ENCODE measurements around the gene PIM1.
A peak's percentile ranks its signal among the peaks of the same experiment; 100 is the strongest.
"Not testable (repeated sequence)": the region's sequence is repeated elsewhere in the genome, so short reads cannot be mapped to it uniquely, and the experiment has no call there.

PIM1 gene

DNA sequence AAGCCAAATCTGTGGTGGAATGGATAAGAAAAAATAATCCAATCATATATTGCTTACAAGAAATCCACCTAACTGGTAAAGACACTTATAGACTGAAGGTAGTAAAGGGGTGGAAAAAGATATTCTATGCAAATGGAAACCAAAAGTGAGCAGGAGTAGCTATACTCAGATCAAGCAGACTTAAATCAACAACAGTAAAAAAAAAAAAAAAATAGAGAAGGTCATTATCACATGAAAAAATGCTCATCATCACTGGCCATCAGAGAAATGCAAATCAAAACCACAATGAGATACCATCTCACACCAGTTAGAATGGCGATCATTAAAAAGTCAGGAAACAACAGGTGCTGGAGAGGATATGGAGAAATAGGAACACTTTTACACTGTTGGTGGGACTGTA is 24.9 kb downstream of the PIM1 start:
- DNase-seq = not testable (repeated sequence)

DNA sequence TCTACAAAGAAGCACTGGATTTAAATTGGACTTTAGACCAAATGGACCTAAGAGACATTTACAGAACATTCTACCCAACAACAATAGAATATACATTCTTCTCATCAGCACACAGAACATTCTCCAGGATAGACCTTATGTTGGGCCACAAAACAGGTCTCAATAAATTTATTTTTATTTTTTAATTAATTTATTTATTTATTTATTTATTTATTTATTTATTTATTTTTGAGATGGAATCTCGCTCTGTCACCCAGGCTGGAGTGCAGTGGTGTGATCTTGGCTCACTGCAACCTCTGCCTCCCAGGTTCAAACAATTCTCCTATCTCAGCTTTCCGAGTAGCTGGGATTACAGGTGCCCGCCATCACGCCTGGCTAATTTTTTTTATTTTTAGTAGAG is 26.5 kb downstream of the PIM1 start:
- DNase-seq = not testable (repeated sequence)

DNA sequence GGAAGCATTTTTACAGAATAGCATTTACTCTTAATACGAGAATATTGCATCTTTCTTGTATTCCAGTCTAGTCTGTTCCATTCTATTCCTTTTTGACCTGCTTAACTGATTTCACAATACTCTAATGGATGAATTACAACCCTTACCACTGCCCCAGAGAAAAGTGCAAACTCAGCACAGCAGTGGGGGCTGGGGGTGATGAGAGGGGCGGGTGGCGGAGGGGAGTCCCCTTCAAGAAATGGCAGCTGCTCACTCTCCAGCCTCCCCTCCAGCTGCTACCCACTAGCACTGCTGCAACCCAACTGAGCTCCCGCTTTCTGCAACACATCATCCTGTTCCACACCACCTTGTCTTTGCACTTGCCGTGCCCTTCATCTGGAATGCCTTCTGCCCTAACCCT is 30.1 kb downstream of the PIM1 start:
- DNase-seq = no peak

DNA sequence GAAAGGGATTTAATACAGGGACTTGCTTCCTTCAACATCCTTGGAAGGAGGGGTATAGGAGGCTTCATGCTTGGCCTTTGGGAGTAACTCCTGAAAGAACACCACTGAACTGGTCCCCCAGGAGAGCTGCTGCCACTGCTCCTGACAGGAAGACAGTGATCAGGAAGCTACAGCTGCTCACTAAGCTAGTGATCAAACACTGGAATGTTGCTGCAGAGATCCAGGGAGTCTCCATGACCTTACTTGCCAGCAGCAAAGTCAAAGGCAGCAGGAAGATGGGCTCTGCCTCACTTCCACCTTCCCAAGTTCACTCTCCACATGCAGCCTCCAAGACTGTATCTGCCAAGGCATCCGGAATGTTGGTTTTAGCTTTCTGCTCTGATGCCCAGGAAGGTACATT is 31.8 kb downstream of the PIM1 start:
- DNase-seq = no peak

DNA sequence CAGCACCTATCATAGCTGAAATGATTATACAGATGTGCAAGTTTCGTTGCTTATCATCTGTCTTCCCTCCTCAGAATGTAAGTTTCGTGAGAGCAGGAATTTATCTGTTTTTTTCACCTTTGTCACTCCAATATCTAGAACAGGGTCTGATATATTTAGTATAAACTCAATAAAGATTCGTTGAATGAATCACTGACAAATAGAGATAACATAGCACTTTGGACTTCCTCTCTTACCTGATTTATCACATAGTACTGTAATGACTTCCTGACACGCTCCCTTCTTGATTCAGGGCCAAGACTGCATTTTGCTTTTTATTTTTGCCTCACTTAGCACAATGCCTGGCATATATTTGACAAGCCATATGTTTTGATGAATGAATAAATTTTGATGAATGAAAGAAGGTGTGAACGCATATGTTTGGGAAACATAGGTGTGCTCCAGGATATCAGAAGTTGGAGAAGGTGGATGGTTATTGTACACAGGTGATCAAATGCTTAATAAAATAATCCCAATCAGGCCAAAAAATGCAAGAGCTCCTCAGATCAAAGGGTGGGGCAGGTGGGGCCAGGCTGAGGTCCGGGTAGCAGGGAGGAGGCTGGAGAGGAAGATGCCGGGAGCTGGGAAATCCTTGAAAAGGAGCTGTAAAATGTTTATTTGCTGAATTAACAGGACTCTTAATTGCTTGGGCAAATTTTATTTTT is 33.0 kb downstream of the PIM1 start:
- no peak for DNase-seq

DNA sequence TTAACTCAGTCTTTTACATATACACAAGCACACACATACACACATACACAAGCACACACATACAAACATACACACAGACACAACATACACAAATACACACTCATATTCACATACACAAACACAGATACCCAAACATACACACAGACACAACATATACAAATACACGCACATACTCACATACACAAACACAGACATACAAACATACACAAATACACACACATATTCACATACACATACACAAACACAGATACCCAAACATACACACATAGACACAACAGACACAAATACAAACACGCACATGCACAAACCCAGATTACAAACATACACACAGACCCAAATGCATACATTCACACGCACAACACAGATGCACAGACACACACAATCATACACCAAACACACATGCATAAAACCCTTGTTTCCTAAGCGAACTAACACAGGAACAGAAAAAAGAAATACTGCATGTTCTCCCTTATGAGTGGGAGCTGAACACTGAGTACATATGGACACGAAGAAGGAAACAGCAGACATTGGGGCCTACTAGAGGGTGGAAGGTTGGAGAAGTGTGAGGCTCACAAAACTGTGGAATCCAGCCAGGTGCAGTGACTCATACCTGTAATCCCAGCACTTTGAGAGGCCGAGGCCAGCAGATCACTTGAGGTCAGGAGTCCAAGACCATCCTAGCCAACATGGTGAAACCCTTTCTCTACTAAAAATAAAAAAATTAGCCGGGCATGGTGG is 34.2 kb downstream of the PIM1 start:
- no peak for DNase-seq

DNA sequence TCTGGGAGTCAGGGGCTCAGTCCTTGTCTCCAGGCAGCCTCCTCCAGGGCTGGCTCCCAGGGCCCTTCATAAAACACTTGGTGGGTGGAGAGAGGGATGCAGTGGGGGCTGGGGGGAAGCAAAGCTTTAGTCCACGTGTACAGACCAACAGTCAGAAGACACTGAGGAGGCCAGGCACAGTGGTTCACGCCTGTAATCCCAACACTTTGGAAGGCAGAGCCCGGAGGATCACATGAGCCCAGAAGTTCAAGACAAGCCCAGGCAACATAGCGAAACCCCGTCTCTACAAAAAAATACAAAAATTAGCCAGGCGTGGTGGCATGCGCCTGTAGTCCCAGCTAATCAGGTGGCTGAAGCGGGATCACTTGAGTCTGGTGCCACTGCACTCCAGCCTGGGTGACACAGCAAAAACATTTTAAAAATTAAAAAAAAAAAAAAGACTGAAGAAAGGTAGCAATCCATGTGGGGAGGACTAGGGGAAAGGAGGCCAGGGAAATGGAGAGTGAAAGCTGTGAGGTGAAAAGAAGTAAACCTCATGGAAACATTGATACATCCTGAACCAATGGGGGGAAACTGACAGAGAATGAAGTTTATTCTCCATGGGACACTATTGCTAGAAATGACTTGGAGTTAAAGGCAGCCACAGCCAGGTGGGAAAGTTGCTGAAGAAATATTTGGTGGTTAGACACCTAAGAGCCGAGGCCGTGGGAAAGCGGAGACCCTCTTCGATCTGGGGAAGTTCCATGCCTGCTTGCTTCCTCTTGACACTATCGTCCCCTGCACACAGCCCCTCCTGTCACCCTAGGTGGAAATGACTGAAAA is 35.4 kb downstream of the PIM1 start:
- no peak for DNase-seq

DNA sequence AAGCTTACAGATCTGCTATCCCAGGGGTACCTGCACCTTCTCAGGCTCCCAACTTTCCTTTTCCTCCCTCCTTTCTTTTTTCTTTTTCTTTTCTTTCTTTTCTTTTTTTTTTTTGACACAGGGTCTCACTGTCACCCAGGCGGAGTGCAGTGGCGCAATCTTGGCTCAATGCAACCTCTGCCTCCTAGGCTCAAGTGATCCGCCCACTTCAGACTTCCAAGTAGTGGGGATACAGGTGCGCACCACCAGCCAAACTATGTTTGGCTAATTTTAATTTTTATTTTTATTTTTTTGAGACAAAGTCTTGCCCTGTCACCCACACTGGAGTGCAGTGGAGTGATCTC is 36.0 kb downstream of the PIM1 start:
- DNase-seq = no peak

DNA sequence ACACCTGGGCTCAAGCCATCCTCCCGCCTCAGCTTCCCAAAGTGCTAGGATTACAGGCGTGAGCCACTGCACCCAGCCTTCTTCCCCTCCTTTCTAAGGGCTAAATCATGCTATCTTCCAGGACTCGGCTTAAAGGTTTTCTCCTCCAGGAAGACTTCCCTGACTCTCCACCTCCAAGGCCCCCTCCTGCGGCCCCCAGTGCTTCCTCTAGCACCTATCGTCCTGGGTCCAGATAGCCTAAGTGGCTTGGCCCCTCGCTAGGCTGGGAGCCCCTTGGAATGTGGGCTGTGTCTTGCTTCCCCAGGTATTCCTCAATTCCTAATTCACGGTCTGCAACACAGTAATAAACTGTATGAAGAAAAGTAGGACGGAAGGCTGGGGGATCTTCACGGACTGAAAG is 36.7 kb downstream of the PIM1 start:
- no peak for DNase-seq

DNA sequence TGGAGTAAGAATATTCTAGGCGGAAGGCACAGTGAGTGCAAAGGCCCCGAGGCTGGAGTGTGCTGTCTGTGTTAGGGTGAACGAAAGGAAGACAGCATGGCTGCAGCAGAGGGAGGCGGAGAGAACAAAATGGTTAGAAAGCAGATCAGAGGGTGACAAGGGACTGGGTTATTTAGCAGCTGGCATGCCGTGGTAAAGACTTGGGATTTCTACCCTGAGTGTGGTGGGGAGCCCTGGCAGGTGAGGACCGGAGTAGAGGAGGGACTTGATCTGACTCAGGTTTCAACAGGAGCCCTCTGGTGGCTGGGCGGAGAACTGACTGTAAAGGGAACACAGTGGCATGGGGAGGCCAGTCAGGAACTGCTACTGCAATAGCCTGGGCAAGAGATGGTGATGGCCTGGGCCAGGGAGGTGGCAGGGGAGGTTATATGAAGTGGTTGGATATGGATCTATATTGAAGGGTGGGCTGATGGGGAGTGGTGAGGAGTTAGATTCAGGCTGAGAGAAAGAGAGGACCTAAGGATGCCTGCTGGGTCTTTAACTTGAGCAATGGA is 38.0 kb downstream of the PIM1 start:
- peak; percentile 86 to 93 for DNase-seq

DNA sequence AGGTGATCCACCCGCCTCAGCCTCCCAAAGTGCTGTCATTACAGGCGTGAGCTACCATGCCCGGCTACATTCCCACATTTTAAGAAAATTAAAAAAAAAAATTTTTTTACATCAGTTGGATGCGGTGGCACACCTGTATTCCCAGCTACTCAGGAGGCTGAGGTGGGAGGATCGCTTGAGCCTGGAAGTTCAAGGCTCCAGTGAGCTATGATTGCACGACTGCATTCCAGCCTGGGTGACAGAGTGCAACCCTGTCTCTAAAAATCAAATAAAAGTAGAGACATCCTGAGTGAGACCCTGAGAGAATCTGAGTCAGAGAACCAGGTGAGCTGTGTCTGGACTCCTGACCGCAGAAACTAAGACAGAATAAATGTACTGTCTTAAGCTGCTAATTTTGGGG is 38.8 kb downstream of the PIM1 start:
- DNase-seq = no peak

DNA sequence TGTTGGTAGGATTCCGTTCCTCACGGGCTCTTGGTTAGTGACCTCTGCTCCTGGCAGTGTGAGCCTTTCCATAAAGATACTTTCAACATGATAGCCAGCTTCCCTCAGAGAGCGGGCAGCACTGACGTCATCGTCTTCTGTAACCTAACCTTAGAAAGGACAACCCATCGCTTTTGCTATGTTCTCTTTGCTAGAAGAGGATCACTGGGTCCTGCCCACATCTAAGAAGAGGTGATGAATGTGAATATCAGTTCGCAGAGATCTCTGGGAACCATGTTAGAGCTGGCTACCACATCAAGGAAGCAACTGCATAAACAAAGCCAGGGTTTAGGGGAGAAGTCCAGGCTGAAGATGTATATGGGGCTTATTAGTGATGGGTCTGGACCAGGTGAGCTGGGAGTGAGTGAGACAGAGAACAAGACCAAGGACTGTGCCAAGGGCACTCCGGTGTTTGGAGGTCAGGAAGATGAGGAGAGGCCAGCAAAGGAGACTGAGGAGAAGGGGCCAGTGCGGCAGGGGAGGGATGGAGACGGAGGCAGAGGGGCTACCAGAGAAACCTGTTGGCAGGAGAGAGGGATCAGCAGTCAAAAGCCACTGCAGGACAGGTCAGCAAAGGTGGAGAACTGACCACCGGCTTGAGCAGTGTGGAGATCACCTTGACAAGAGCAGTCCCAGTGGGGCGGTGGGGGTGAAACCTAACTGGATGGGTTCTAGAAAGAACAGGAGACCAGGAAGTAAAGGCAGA is 39.7 kb downstream of the PIM1 start:
- peak; percentile 50 to 55 for DNase-seq

DNA sequence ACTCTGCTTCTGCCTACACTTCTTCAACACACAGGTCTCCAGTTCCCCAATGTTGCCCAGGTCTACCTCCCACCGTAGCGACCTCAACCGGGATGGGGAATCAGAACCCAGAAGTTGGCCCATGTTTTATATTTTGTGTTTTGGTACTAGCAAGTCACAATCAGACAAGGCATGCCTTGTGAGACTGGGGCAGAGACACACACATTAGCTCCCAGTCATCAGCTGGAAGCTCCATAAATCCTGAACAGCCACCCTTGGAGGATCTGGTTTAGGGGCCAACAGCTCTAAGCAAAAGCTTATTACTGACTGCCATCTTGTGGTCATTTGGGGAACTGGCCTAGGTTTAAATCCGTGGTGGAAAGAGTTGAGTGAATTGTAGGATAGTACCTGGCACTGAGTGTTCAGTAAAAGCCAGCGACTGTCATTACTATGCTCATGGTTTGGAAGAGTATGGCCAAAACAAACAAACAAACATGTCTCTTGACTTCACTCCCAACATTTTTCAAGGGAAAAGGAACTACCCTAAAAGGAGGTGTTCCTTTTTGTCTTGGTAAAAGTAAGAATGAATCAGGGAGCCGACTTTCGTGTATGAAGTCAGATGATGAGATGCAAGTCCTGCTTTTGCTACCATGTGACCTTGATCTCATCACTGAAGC is 40.5 kb downstream of the PIM1 start:
- DNase-seq = peak; percentile 68 to 90

DNA sequence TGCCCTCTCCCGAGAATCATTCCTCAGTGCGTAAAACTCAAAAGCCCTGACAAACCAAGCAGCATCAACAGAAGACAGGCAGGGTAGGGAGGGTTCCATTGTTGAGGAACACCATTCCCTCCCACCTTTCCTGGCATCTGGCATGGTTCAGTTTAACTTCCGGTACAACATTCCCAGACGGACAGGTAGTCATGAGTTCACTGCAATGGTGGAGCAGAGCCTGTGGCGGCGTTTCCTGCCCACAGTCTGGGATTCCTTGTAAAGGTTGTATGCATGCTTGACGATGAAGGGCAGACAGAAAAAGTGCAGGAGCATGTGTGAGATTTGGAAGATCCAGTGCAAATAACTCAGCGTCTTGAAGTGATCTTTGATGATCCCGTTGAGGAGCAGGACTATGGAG is 42.3 kb downstream of the PIM1 start:
- no peak for DNase-seq

DNA sequence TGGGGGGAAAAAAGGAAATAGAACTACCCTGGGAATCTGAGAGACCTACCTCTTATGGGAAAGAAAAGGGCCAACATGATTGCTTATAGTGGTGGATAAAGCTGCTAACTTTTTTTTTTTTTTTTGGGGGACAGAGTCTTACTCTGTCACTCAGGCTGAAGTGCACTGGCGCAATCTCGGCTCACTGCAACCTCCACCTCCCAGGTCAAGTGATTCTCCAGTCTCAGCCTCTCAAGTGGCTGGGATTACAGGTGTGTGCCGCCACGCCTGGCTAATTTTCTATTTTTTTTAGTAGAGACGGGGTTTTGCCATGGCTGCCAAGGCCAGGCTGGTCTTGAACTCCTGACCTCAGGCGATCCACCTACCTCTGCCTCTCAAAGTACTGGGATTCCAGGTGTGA is 48.1 kb downstream of the PIM1 start:
- no peak for DNase-seq

DNA sequence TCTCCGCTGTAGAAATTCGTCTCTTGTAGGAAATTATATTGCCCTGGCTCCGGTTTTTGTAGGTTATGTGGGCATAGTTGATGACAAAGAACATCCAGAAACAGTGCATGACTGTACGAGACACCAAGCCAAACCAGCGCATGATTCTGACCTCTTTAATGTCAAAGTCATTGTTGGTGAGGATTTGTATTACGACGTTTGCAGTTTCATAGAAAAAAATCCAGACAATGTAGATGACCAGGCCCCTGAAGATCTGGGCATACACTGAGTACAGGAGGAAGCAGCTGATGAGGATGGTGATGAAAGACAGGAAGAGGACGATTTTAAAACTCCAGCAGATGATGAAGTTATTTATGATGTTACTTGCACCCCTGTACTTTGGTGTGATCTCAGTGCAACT is 48.6 kb downstream of the PIM1 start:
- no peak for DNase-seq

DNA sequence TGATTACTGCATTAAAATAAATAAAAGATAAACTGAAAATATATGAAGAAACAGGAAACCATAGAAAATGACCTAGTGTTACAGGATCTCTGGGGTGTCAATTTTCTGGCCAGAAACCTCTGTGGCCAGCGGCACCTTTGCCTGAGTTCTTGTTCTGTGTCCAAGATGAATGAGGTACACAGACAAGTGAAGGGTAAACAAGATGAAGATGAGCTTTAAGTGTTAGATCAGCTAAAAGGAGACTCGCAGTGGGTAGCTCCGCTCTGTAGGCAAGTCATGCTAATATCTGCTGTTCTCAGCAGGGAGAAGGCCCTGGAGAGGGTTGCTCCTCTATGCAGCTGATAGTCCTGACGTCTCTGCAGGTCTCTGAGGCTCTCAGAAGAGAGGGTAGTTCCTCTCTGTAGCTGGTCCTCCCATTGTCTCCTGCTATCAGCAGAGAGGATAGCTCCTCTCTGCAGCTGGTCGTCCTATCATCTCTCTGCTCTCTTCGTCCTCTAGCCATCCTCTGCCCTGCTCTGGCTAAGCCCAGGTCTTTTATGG is 51.7 kb downstream of the PIM1 start:
- no peak for DNase-seq

DNA sequence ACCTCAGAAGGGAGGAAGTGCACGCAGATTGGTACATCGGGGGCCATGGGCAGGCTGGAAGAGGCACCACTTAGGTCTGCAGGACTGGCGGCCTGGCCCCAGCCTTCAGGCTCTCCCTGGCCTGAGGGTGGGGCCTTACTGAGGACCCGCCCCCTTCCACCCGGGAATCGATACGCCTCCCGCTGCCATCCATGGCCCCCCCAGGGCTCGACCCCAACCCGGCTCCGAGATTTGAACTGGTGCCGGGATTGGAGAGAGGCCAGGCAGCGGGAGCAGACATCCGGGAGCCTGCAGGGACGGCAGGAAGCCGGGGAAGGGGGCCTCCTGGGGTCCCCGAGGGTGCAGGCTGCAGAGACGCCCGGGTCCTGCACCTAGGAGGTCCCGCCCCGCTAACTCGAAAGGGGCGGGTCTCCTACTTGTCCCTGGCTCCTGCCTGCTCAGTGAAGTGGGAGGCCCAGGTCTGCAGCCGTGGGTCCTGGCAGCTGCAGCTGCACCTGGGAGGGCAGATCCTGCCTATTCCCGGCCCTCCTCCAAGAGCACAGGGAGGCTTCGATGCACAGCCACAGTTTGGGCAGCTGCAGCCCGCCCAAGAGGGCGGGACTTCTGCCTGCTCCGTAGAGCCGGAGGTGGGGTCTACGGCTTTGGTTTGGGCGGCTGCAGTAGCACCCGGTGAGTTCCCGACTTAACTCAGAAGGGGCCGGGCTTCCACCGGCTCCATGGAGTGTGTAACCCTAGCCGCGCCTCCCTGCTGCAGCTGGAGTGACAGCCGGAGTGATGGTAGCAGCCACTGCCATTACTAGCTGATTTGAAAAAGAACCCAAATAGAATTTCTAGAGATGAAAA is 52.4 kb downstream of the PIM1 start:
- DNase-seq = peak; percentile 58 to 60

DNA sequence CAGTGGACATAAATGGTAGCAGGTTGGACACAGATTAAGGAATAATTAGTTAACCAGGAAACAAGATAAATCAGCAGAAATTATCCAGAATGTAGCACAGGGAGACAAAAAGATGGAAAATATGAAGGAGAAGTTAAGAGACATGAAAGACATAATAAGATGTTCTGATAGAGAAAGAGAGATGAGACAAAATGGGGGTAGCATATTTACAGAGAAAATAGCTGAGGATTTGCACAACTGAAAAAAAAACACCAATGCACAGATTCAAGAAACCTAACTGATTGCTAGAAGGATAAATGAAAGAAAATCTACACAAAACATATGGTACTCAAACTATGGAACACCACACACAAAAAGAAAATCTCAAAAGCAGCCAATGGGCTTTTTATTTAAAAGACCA is 53.0 kb downstream of the PIM1 start:
- no peak for DNase-seq

Data from activated CD4-positive, alpha-beta T cell treated with anti-CD3 and anti-CD28 coated beads for 4 hours (primary cell).